Occipital lobe (tissue), 2 donors: Measurements from ENCODE around the gene CCNY. TPM values are rescaled to one million over a fixed set of nuclear protein-coding genes. Genes with fewer than 3 reads are reported as not detected.

Experiments used
- DNase-seq: peaks from one replicate; lab custom pipeline; 2025; lab: John Stamatoyannopoulos, UW
- total RNA-seq: library from RNA; depleted of rRNA; stranded (reverse); fragments of >200 nt; gene quantifications from one replicate; pipeline ENCODE4 v1.2.3, GENCODE V29; 2014

The CCNY gene
- total RNA-seq, 1 donor from 2014 or later: 49.9 TPM

GRCh38 chr10:35578618-35578956 lies 242.3 kb downstream of the CCNY start:
- no peak for DNase-seq

GRCh38 chr10:35579116-35579515 lies 242.8 kb downstream of the CCNY start:
- DNase-seq: no peak

GRCh38 chr10:35579726-35580422 lies 243.6 kb downstream of the CCNY start:
- no peak for DNase-seq

GRCh38 chr10:35580423-35580770 lies 244.1 kb downstream of the CCNY start:
- no peak for DNase-seq

- no peak for DNase-seq
Measured at GRCh38 chr10:35581655-35582054, 245.3 kb downstream of the CCNY start.

- DNase-seq: no peak
Measured at GRCh38 chr10:35584946-35585345, 248.6 kb downstream of the CCNY start.

- no peak for DNase-seq
Measured at GRCh38 chr10:35585356-35585755, 249.0 kb downstream of the CCNY start.

- DNase-seq: no peak
Measured at GRCh38 chr10:35585903-35586535, 249.7 kb downstream of the CCNY start.

GRCh38 chr10:35588836-35589235 lies 252.5 kb downstream of the CCNY start:
- no peak for DNase-seq

GRCh38 chr10:35592441-35592840 lies 256.1 kb downstream of the CCNY start:
- DNase-seq: no peak

GRCh38 chr10:35594115-35595079 lies 258.1 kb downstream of the CCNY start:
- DNase-seq: no peak

GRCh38 chr10:35595106-35595505 lies 258.8 kb downstream of the CCNY start:
- DNase-seq: no peak

- DNase-seq: no peak
Measured at GRCh38 chr10:35598379-35598778, 262.1 kb downstream of the CCNY start.

- no peak for DNase-seq
Measured at GRCh38 chr10:35600193-35600592, 263.9 kb downstream of the CCNY start.

- no peak for DNase-seq
Measured at GRCh38 chr10:35605191-35605590, 268.9 kb downstream of the CCNY start, which contains the start of gene GJD4. TSS of gene GJD4 (plus strand) at chr10:35605341. CDS start at chr10:35605568, 227 bp downstream.

- no peak for DNase-seq
Measured at GRCh38 chr10:35606430-35606829, 270.1 kb downstream of the CCNY start.

GRCh38 chr10:35607475-35608327 lies 271.4 kb downstream of the CCNY start:
- DNase-seq: no peak

GRCh38 chr10:35608328-35608672 lies 272.0 kb downstream of the CCNY start:
- no peak for DNase-seq

GRCh38 chr10:35611750-35612149 lies 275.4 kb downstream of the CCNY start:
- no peak for DNase-seq

GRCh38 chr10:35612385-35613106 lies 276.2 kb downstream of the CCNY start:
- DNase-seq: no peak

- DNase-seq: no peak
Measured at GRCh38 chr10:35613107-35613440, 276.8 kb downstream of the CCNY start.
